ENCODE results near the gene PRKD3. TPM values are rescaled to one million over a fixed set of nuclear protein-coding genes. Genes with fewer than 3 reads are reported as not detected.

PRKD3 gene
- 10.0 and 10.8 TPM in 2 replicates for total RNA-seq (2014; rRNA removed; shearing (Covaris generic))

GRCh38 chr2:37324786-37325624 lies at the start of gene PRKD3:
Gene PRKD3, minus strand, starts transcription at chr2:37324833. Its CDS starts 8,309 bp downstream, at chr2:37316524.
- DNase-seq (ENCODE audit: low spot score) = peak; percentile 4

- no peak for DNase-seq (ENCODE audit: low spot score)
Measured at GRCh38 chr2:37372000-37372399, 47.4 kb upstream of the PRKD3 start.

GRCh38 chr2:37370666-37371065 lies 46.0 kb upstream of the PRKD3 start:
- no peak for DNase-seq (ENCODE audit: low spot score)

GRCh38 chr2:37367984-37368383 lies 43.4 kb upstream of the PRKD3 start:
- DNase-seq (ENCODE audit: low spot score) = no peak

GRCh38 chr2:37367310-37367709 lies 42.7 kb upstream of the PRKD3 start:
- DNase-seq (ENCODE audit: low spot score) = no peak

- no peak for DNase-seq (ENCODE audit: low spot score)
Measured at GRCh38 chr2:37366773-37367172, 42.1 kb upstream of the PRKD3 start.

GRCh38 chr2:37365669-37366068 lies 41.0 kb upstream of the PRKD3 start:
- DNase-seq (ENCODE audit: low spot score) = no peak

GRCh38 chr2:37364351-37364750 lies 39.7 kb upstream of the PRKD3 start:
- no peak for DNase-seq (ENCODE audit: low spot score)

- DNase-seq (ENCODE audit: low spot score) = no peak
Measured at GRCh38 chr2:37361994-37362698, 37.5 kb upstream of the PRKD3 start.

- DNase-seq (ENCODE audit: low spot score) = no peak
Measured at GRCh38 chr2:37361216-37361815, 36.7 kb upstream of the PRKD3 start.

GRCh38 chr2:37358466-37358865 lies 33.8 kb upstream of the PRKD3 start:
- no peak for DNase-seq (ENCODE audit: low spot score)

GRCh38 chr2:37357530-37357929 lies 32.9 kb upstream of the PRKD3 start:
- no peak for DNase-seq (ENCODE audit: low spot score)

- DNase-seq (ENCODE audit: low spot score) = no peak
Measured at GRCh38 chr2:37357069-37357468, 32.4 kb upstream of the PRKD3 start.

GRCh38 chr2:37356299-37356698 lies 31.7 kb upstream of the PRKD3 start:
- no peak for DNase-seq (ENCODE audit: low spot score)

GRCh38 chr2:37355735-37356134 lies 31.1 kb upstream of the PRKD3 start:
- no peak for DNase-seq (ENCODE audit: low spot score)

GRCh38 chr2:37354531-37354930 lies 29.9 kb upstream of the PRKD3 start:
- no peak for DNase-seq (ENCODE audit: low spot score)

- no peak for DNase-seq (ENCODE audit: low spot score)
Measured at GRCh38 chr2:37350034-37350433, 25.4 kb upstream of the PRKD3 start.

- DNase-seq (ENCODE audit: low spot score) = no peak
Measured at GRCh38 chr2:37349231-37349860, 24.7 kb upstream of the PRKD3 start.

- DNase-seq (ENCODE audit: low spot score) = no peak
Measured at GRCh38 chr2:37348155-37348554, 23.5 kb upstream of the PRKD3 start.

GRCh38 chr2:37344453-37345361 lies 20.1 kb upstream of the PRKD3 start, which contains the start of gene QPCT:
Gene QPCT, plus strand, starts transcription at chr2:37344630. Its CDS starts 102 bp downstream, at chr2:37344732.
- DNase-seq (ENCODE audit: low spot score) = no peak

Data from H4 (cell line).